Activated B cell treated with CpG ODN at 0.5 μM for 24 hours (primary cell): ENCODE measurements around the gene PLD4. TPM values are rescaled to one million over a fixed set of nuclear protein-coding genes. Genes with fewer than 3 reads are reported as not detected.

Source experiments
- ATAC-seq: fragments of 200-7000 bp; cut with Tn5 transposase; one replicate; pipeline ENCODE4 v1.10.0; 2021; ENCODE audit warnings: low read depth, mild to moderate bottlenecking, moderate library complexity
- CTCF ChIA-PET: fragments of 350-600 bp; sonication (Branson Sonifier 250); formaldehyde crosslinking; loops from one replicate; lab custom pipeline; 2021; ENCODE audit warnings: antibody characterized with exemption; lab: Charles Lee
- POLR2A ChIA-PET: fragments of 350-600 bp; sonication (Branson Sonifier 250); formaldehyde crosslinking; loops from one replicate; lab custom pipeline; 2021; ENCODE audit warnings: antibody characterized with exemption; lab: Charles Lee
- DNase-seq: peaks from one replicate; pipeline ENCODE4 v3.0.0; 2022
- H3K27ac Mint-ChIP-seq: one replicate; pipeline ENCODE4 v1.8.0; 2020; ENCODE audit warnings: mixed read lengths
- H3K27me3 Mint-ChIP-seq: one replicate; pipeline ENCODE4 v1.8.0; 2021; ENCODE audit warnings: mixed read lengths
- H3K36me3 Mint-ChIP-seq: one replicate; pipeline ENCODE4 v1.8.0; 2021; ENCODE audit warnings: low read depth, mixed read lengths
- H3K4me1 Mint-ChIP-seq: one replicate; pipeline ENCODE4 v1.8.0; 2021; ENCODE audit warnings: mixed read lengths
- H3K4me3 Mint-ChIP-seq: one replicate; pipeline ENCODE4 v1.8.0; 2020; ENCODE audit warnings: mild to moderate bottlenecking, mixed read lengths
- H3K9me3 Mint-ChIP-seq: one replicate; pipeline ENCODE4 v1.8.0; 2020; ENCODE audit warnings: mixed read lengths
- intact Hi-C: fragments of 100-400 bp; cut with micrococcal nuclease; formaldehyde crosslinking; loops from one replicate; pipeline ENCODE4 v1.15.1; 2024
- total RNA-seq: library from RNA; stranded (reverse); gene quantifications from 2 replicates; pipeline ENCODE4 v1.2.3, GENCODE V29; 2022
- TF ChIP-seq, protein P1 (sequence below): fragments of 200-600 bp; IDR thresholded peaks from one replicate; pipeline ENCODE4 v1.8.0; 2022; ENCODE audit warnings: antibody characterized with exemption, mild to moderate bottlenecking

Gene PLD4
- total RNA-seq = 458 and 473 TPM in 2 replicates

- DNase-seq (peak; percentile 53), ATAC-seq (peak; percentile 41)
- peak within 1 kb of the TSS; percentile 92 for H3K27ac Mint-ChIP-seq
- H3K27me3 Mint-ChIP-seq = no peaks in the 10 kb centered on the region
- intact Hi-C loops = loop anchor here (5.0 to 10.0 kb wide), 4 partner anchors 97 to 568 kb away; partner anchors contain the start of genes INF2 and TEDC1
- TF ChIP-seq, protein P1, sequence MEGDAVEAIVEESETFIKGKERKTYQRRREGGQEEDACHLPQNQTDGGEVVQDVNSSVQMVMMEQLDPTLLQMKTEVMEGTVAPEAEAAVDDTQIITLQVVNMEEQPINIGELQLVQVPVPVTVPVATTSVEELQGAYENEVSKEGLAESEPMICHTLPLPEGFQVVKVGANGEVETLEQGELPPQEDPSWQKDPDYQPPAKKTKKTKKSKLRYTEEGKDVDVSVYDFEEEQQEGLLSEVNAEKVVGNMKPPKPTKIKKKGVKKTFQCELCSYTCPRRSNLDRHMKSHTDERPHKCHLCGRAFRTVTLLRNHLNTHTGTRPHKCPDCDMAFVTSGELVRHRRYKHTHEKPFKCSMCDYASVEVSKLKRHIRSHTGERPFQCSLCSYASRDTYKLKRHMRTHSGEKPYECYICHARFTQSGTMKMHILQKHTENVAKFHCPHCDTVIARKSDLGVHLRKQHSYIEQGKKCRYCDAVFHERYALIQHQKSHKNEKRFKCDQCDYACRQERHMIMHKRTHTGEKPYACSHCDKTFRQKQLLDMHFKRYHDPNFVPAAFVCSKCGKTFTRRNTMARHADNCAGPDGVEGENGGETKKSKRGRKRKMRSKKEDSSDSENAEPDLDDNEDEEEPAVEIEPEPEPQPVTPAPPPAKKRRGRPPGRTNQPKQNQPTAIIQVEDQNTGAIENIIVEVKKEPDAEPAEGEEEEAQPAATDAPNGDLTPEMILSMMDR = no peak
- POLR2A ChIA-PET = interaction anchor here (0.5 to 7.0 kb wide), 12 partner anchors 10 to 647 kb away, joined by 3 to 114 read pairs (median 4); partner anchors contain the start of genes CDCA4, CLBA1 and GPR132
- H3K36me3 Mint-ChIP-seq = peaks cover 16% of the 10 kb centered on the region
- no peaks in the 10 kb centered on the region for H3K9me3 Mint-ChIP-seq
- H3K4me3 Mint-ChIP-seq = peak within 1 kb of the TSS; percentile 88
- CTCF ChIA-PET = interaction anchor here (1.4 to 2.1 kb wide), 4 partner anchors 9 to 29 kb away, joined by 4 to 10 read pairs (median 6); no protein-coding TSS in a partner anchor
- peaks cover 82% of the 10 kb centered on the region for H3K4me1 Mint-ChIP-seq
These were observed at the start of gene PLD4 for GRCh38 chr14:104924421-104925213. TSS of gene PLD4 (plus strand) at chr14:104924879. CDS start at chr14:104927141, 2,262 bp downstream.

- DNase-seq = no peak
- no peak for ATAC-seq
- intact Hi-C loops = no loop called here
- H3K36me3 Mint-ChIP-seq = no peaks in the 10 kb centered on the region
- peaks cover 10% of the 10 kb centered on the region for H3K27me3 Mint-ChIP-seq
- ChIA-PET POLR2A (no interaction called here), CTCF (no interaction called here)
- TF ChIP-seq, protein P1 = no peak
- no peaks in the 10 kb centered on the region for H3K9me3 Mint-ChIP-seq
- H3K4me1 Mint-ChIP-seq = peaks cover 10% of the 10 kb centered on the region
- no peak overlapping the region for H3K27ac Mint-ChIP-seq
- no peak overlapping the region for H3K4me3 Mint-ChIP-seq
These were observed 49.3 kb upstream of the PLD4 start for GRCh38 chr14:104875412-104875751.

DNA sequence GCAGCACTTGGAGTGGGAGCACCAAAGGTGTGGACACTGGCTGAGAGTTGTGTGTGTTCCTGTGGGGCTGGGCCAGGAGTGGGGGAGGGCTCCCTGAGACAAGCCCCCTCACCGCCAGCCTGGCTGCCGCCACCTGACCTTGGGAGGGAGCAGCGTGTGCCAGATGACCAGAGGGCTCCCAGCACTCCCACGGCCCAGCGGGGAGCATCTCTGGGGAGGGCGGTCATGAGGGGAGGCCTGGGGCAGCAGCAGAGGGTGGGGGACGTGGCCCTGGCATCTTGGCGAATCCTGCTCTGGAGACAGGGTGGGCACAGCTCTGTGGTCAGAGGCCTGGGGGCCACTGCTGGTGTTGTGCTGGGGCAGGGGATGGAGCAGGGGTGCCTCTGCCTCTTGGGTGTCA is 48.9 kb upstream of the PLD4 start:
- Mint-ChIP-seq H3K27me3 (peaks cover 12% of the 10 kb centered on the region), H3K9me3 (no peaks in the 10 kb centered on the region), H3K36me3 (no peaks in the 10 kb centered on the region), H3K4me1 (peaks cover 10% of the 10 kb centered on the region), H3K27ac (no peak overlapping the region), H3K4me3 (no peak overlapping the region)
- CTCF ChIA-PET = no interaction called here
- no peak for ATAC-seq
- intact Hi-C loops = no loop called here
- TF ChIP-seq, protein P1 = no peak
- no peak for DNase-seq
- POLR2A ChIA-PET = no interaction called here

- POLR2A ChIA-PET = no interaction called here
- CTCF ChIA-PET = no interaction called here
- intact Hi-C loops = no loop called here
- ATAC-seq (peak; percentile 94), DNase-seq (no peak)
- Mint-ChIP-seq H3K9me3 (no peaks in the 10 kb centered on the region), H3K27me3 (peaks cover 12% of the 10 kb centered on the region), H3K4me1 (peaks cover 10% of the 10 kb centered on the region), H3K36me3 (no peaks in the 10 kb centered on the region), H3K27ac (no peak overlapping the region), H3K4me3 (no peak overlapping the region)
- TF ChIP-seq, protein P1 = no peak
These were observed 48.4 kb upstream of the PLD4 start for GRCh38 chr14:104876251-104876699.

GRCh38 chr14:104877066-104877805 is 47.4 kb upstream of the PLD4 start:
- POLR2A ChIA-PET = no interaction called here
- H3K27ac Mint-ChIP-seq = no peak overlapping the region
- TF ChIP-seq, protein P1 = no peak
- no peak for ATAC-seq
- H3K36me3 Mint-ChIP-seq = no peaks in the 10 kb centered on the region
- no peak overlapping the region for H3K4me3 Mint-ChIP-seq
- H3K4me1 Mint-ChIP-seq = peaks cover 10% of the 10 kb centered on the region
- H3K27me3 Mint-ChIP-seq = peaks cover 12% of the 10 kb centered on the region
- CTCF ChIA-PET = no interaction called here
- intact Hi-C loops = no loop called here
- H3K9me3 Mint-ChIP-seq = no peaks in the 10 kb centered on the region
- no peak for DNase-seq
